Ascending aorta (tissue), 2 donors: ENCODE data around the gene RBBP6. TPM values are rescaled to one million over a fixed set of nuclear protein-coding genes. Genes with fewer than 3 reads are reported as not detected.

Experiments used
- DNase-seq, 2 donors: peaks; one replicate each; pipeline ENCODE4 v3.0.0-alpha.2; 2019; ENCODE audit warnings: low spot score in 2 of 2
- H3K27ac ChIP-seq, 2 donors: fragments of 200-600 bp; sonication (generic); one replicate each; pipeline ENCODE4 v1.5.1; 2016 to 2017; ENCODE audit warnings: mild to moderate bottlenecking in 1 of 2
- H3K27me3 ChIP-seq: fragments of 200-600 bp; sonication (generic); one replicate; pipeline ENCODE4 v1.5.1; 2017
- H3K36me3 ChIP-seq, 2 donors: fragments of 200-600 bp; sonication (generic); one replicate each; pipeline ENCODE4 v1.5.1; 2016
- H3K4me1 ChIP-seq, 2 donors: fragments of 200-600 bp; sonication (generic); one replicate each; pipeline ENCODE4 v1.5.1; 2016 to 2017; ENCODE audit warnings: mild to moderate bottlenecking in 1 of 2
- H3K4me3 ChIP-seq, 2 donors: fragments of 200-600 bp; sonication (generic); one replicate each; pipeline ENCODE4 v1.5.1; 2016 to 2017; ENCODE audit warnings: mild to moderate bottlenecking in 1 of 2
- H3K9me3 ChIP-seq, 2 donors: fragments of 200-600 bp; sonication (generic); one replicate each; pipeline ENCODE4 v1.5.1; 2016
- CTCF ChIP-seq, 3 experiments: fragments of 200-600 bp in 2 of 3; fragments of 450-650 bp in 1 of 3; sonication (generic) in 2 of 3; IDR thresholded peaks; one replicate each; pipeline ENCODE4 v1.5.1; 2016 to 2019; ENCODE audit warnings: antibody characterized with exemption in 3 of 3, mild to moderate bottlenecking in 1 of 3, moderate library complexity in 1 of 3
- intact Hi-C: fragments of 100-400 bp; cut with DNase I; formaldehyde crosslinking; loops from one replicate; pipeline ENCODE4 v1.15.1; 2023
- total RNA-seq: library from RNA; depleted of rRNA; stranded (reverse); fragments of >200 nt; gene quantifications from one replicate; pipeline ENCODE4 v1.1.0, GENCODE V29; 2016

RBBP6 gene
- total RNA-seq, 1 donor from 2014 or later, result 96.1 TPM

DNA sequence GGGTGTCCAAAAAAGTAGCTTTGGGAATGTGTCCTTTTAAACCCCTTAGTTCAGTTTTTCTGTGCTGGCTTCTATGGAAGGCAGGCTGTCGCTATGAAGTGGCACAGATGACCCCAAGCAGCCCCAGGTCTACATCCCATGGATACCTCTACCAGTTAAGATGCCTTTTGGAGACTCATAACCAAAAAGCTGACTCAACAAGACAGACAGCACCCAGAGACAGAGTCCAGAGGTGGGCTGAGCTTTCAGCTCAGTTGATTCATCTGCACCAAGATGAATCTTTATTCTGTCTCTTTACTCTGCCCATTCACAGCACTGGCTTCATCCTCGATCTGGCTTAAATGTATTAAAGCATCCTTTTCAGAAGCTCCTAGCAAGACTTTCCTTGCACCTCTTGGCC is 29.8 kb upstream of the RBBP6 start:
- Histone ChIP-seq H3K27me3 (no peaks in the 10 kb centered on the region), H3K36me3 (no peaks in the 10 kb centered on the region), H3K4me3 (no peak overlapping the region), H3K27ac (peak overlapping the region; percentile 61 to 63), H3K4me1 (peaks cover 0 to 2% of the 10 kb centered on the region in 2 donors), H3K9me3 (no peaks in the 10 kb centered on the region)
- no peak for DNase-seq
- intact Hi-C loops, result loop anchor here (10.0 kb wide), 3 partner anchors 465 to 955 kb away; partner anchors contain the start of genes EARS2 and UBFD1
- no peak for TF ChIP-seq CTCF (IDR thresholded peaks at IDR 0.05)

DNA sequence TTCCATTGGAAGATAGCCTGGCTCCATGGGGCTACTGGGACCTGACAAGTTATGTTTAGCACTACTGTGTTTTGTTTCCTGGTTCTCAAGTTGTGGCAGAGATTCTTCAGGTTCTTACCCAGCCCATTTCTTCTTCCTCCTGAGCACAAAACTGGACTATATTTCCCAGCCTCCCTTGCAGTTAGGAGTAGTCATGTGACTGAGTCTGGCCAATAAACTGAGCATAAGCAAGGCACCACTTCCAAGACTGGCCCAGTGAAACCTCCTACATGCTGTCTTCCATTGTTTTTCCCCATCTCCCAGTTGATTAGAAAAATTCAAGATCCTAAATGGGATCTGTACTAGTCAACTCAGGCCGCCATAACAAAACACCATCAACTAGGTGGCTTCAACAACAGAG is 28.2 kb upstream of the RBBP6 start:
- no peak for TF ChIP-seq CTCF (IDR thresholded peaks at IDR 0.05)
- H3K36me3 ChIP-seq, result no peaks in the 10 kb centered on the region
- intact Hi-C loops, result loop anchor here (10.0 kb wide), 1 partner anchor 744 kb away; the partner anchor contains the start of gene ZKSCAN2
- peaks cover 0 to 2% of the 10 kb centered on the region in 2 donors for H3K4me1 ChIP-seq
- no peak for DNase-seq
- H3K27ac ChIP-seq, result no peak overlapping the region
- no peaks in the 10 kb centered on the region for H3K27me3 ChIP-seq
- H3K9me3 ChIP-seq, result no peaks in the 10 kb centered on the region
- H3K4me3 ChIP-seq, result no peak overlapping the region

DNA sequence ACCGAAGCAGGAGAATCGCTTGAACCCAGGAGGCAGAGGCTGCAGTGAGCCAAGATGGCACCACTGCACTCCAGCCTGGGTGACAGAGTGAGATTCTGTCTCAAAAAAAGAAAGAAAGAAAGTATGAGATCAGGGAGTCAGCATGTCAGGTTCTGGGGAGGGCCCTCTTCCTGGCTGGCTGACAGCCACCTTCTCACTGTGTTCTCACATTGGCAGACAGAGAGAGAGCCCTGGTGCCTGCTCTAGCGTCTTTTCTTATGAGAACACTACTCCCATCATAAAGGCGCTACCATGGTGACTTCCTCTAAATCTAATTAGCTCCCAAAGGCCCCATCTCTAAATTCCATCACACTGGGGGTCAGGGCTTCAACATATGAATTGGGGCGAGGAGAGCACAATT is 27.6 kb upstream of the RBBP6 start:
- H3K9me3 ChIP-seq, result no peaks in the 10 kb centered on the region
- intact Hi-C loops, result loop anchor here (10.0 kb wide), 1 partner anchor 743 kb away; the partner anchor contains the start of gene ZKSCAN2
- no peaks in the 10 kb centered on the region for H3K27me3 ChIP-seq
- no peaks in the 10 kb centered on the region for H3K36me3 ChIP-seq
- DNase-seq, result no peak
- TF ChIP-seq CTCF (IDR thresholded peaks at IDR 0.05), result no peak
- H3K27ac ChIP-seq, result no peak overlapping the region
- no peak overlapping the region for H3K4me3 ChIP-seq
- H3K4me1 ChIP-seq, result peaks cover 0 to 2% of the 10 kb centered on the region in 2 donors

- TF ChIP-seq CTCF (IDR thresholded peaks at IDR 0.05), result no peak
- intact Hi-C loops, result loop anchor here (10.0 kb wide), 1 partner anchor 741 kb away; the partner anchor contains the start of gene ZKSCAN2
- DNase-seq, result no peak
- Histone ChIP-seq H3K4me1 (peaks cover 0 to 4% of the 10 kb centered on the region in 2 donors), H3K4me3 (no peak overlapping the region), H3K9me3 (no peaks in the 10 kb centered on the region), H3K27ac (no peak overlapping the region), H3K27me3 (no peaks in the 10 kb centered on the region), H3K36me3 (no peaks in the 10 kb centered on the region)
These were observed 25.3 kb upstream of the RBBP6 start for GRCh38 chr16:24514096-24514495.

DNA sequence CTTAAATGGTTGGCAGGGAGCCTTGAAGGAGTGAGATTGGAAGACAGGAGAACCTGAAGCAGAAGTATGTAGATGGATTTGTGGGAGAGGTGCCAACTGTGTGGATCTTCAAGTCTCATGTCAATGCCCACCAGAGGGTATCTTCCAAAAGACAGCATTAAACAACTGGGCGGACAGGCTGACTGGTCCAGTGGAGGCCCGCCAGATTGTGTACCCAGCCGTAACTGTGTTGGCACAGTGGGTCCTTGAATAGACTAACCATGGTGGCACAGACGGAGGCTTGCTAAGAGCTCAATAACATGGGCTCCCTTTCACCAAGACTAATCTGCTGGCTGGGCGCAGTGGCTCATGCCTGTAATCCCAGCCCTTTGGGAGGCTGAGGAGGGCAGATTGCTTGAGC is 24.2 kb upstream of the RBBP6 start:
- Histone ChIP-seq H3K4me1 (peaks cover 0 to 4% of the 10 kb centered on the region in 2 donors), H3K27me3 (no peaks in the 10 kb centered on the region), H3K27ac (no peak overlapping the region), H3K36me3 (no peaks in the 10 kb centered on the region), H3K4me3 (no peak overlapping the region), H3K9me3 (no peaks in the 10 kb centered on the region)
- no peak for TF ChIP-seq CTCF (IDR thresholded peaks at IDR 0.05)
- intact Hi-C loops, result loop anchor here (10.0 kb wide), 1 partner anchor 740 kb away; the partner anchor contains the start of gene ZKSCAN2
- no peak for DNase-seq
